ENCODE results near the gene PEX5L.

- no peak for TF ChIP-seq CTCF (IDR thresholded peaks at IDR 0.05)
- TF ChIP-seq ZFX (IDR thresholded peaks at IDR 0.05; ENCODE audit: borderline replicate concordance), result no peak
These were observed 18.9 kb downstream of the PEX5L start for GRCh38 chr3:180017846-180018245.

All from 22Rv1 (cell line).